Large intestine (tissue), 3 donors: Measurements from ENCODE around the gene RBMS3. TPM values are rescaled to one million over a fixed set of nuclear protein-coding genes. Genes with fewer than 3 reads are reported as not detected.
"Not testable (repeated sequence)": the region's sequence is repeated elsewhere in the genome, so short reads cannot be mapped to it uniquely, and the experiment has no call there.

ENCODE experiments used
- DNase-seq, 2 donors: peaks; one replicate each; pipeline versions ENCODE4 v3.0.0 to v3.0.0-alpha.2; 2013
- H3K27ac ChIP-seq: one replicate; pipeline ENCODE4 v1.5.1; 2013; ENCODE audit warnings: low read length
- H3K27me3 ChIP-seq: 2 replicates; pipeline ENCODE4 v1.6.1; 2013; ENCODE audit warnings: low read length; ENCODE audit not compliant: control insufficient read depth, insufficient read depth
- H3K36me3 ChIP-seq: 2 replicates; pipeline ENCODE4 v1.6.1; 2013; ENCODE audit warnings: low read length; ENCODE audit not compliant: control insufficient read depth, insufficient read depth
- H3K4me1 ChIP-seq: one replicate; pipeline ENCODE4 v1.6.1; 2013; ENCODE audit warnings: low read length; ENCODE audit not compliant: control insufficient read depth, insufficient read depth
- H3K4me3 ChIP-seq: one replicate; pipeline ENCODE4 v1.5.1; 2013; ENCODE audit warnings: low read length
- H3K9me3 ChIP-seq: one replicate; pipeline ENCODE4 v1.6.1; 2013; ENCODE audit warnings: mild to moderate bottlenecking, low read depth, low read length, moderate library complexity; ENCODE audit not compliant: control insufficient read depth
- WGBS: methylation state at CpG from one replicate; pipeline ENCODE4 v1.1.5; 2013; ENCODE audit warnings: low lambda C conversion rate; ENCODE audit not compliant: insufficient coverage; 5-methylcytosine and 5-hydroxymethylcytosine counted together
- polyA plus RNA-seq: library from polyadenylated mRNA; unstranded; fragments of 120-200 nt; gene quantifications from one replicate; pipeline ENCODE4 v1.2.1, GENCODE V29; 2013

Gene RBMS3
- polyA plus RNA-seq, 1 donor: 10.8 TPM

DNA sequence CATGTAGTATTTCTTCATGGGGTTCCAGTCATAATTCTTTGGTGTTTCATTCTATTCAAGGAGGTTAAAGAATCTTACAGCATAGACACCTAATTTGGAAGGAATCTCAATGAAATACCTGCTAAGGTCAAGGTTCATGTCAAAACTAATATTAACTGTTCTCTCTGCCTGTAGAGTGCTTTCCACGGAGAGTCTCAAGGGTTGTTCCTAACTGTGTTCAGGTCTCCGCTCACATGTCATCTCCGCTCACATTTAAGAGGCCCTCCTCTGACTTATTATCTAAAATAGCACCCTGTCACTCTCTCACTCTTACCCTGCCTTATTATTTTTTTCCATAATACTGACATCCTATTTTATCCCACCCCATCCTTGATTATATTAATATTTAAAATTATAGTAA is 239.9 kb downstream of the RBMS3 start:
- WGBS: 100% methylated on average over 1 of the region's 3 CpGs
- no peaks in the 10 kb centered on the region for H3K27me3 ChIP-seq
- H3K9me3 ChIP-seq: no peaks in the 10 kb centered on the region
- no peaks in the 10 kb centered on the region for H3K36me3 ChIP-seq
- no peak overlapping the region for H3K4me3 ChIP-seq
- no peak overlapping the region for H3K27ac ChIP-seq
- no peak for DNase-seq
- no peaks in the 10 kb centered on the region for H3K4me1 ChIP-seq

DNA sequence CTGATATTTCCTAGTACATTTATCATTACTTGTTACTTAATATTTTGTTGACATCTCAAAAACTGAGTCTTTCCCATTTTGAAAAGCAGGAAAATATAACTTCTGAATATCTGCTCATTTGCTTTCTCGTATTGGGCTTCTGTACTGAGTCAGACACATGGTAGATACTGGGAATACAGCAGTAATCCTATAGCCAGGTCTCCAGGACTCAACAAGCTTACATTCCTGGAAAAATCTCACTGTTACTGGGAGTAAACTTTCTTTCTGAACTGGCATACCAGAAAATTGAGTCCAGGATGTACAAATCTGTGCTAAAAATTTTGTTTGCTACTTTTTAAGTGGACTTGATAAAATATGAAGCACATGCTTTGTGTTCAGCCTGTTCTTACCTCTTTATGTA is 240.4 kb downstream of the RBMS3 start:
- Histone ChIP-seq H3K4me3 (no peak overlapping the region), H3K27ac (no peak overlapping the region), H3K9me3 (no peaks in the 10 kb centered on the region), H3K36me3 (no peaks in the 10 kb centered on the region), H3K27me3 (no peaks in the 10 kb centered on the region), H3K4me1 (no peaks in the 10 kb centered on the region)
- DNase-seq: no peak
- no CpG with 5 or more reads among the region's 1 CpG for WGBS

DNA sequence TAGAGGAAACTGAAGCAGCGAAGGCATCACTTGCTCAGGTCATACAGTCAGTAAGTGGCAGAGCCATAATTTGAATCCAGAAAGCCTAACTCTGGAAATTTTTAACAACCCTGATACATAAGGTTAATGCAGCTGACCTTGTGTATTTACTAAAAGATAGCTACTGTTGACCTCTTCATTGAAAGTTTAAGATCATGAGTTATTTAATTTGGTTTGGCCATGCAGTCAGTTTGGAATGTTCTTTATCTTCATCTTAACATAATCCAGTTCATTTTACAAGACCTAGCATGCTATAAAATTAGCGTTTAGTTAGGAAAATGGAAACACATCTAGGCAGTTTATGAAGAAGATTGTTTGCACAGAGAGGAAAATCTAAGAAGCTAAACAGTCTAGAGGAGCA is 240.9 kb downstream of the RBMS3 start:
- no peak overlapping the region for H3K4me3 ChIP-seq
- whole genome bisulfite sequencing: no CpG with 5 or more reads among the region's 2 CpGs
- no peaks in the 10 kb centered on the region for H3K27me3 ChIP-seq
- DNase-seq: no peak
- H3K36me3 ChIP-seq: no peaks in the 10 kb centered on the region
- no peaks in the 10 kb centered on the region for H3K9me3 ChIP-seq
- no peaks in the 10 kb centered on the region for H3K4me1 ChIP-seq
- H3K27ac ChIP-seq: no peak overlapping the region

DNA sequence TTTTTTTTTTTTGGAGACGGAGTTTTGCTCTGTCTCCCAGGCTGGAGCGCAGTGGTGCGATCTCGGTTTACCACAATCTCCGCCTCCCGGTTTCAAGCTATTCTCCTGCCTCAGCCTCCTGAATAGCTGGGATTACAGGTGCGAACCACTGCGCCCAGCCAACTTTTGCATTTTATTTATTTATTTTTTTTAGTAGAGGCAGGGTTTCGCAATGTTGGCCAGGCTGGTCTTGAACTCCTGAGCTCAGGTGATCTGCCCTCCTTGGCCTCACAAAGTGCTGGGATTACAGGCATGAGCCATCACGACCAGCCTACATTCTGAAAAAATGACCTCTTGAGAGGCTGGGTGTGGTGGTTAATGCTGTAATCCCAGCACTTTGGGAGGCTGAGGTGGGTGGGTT is 243.6 kb downstream of the RBMS3 start:
- no CpG with 5 or more reads among the region's 10 CpGs for WGBS

DNA sequence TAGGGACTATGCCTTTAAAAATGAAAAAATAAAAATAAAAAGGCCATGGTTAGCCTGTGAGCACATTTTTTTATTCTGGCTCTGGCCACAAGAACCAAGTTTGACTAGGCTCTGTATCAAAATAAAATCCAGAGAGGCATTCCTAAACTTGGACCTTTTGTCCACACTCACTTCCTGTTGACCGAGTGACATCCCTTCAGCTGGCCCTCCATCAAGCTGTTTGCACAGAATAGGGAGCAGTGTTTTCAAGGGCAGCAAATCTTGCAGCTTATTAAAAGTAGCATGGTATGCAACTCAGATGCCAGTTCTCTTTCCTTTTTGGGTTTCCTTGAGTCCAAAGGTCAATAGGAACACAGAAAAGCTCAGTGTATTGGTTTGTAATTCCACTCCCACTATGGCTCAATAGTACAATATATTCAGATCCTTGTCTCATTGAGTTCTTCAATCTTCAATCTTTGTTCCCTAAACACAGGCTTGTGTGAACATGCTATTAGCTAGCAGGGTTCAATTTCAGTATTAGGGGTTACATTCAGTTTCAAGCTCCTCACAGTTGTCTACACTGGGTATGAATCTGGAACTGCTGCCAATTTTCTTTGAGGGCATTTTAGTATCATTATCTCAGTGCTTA is 244.5 kb downstream of the RBMS3 start:
- no peak overlapping the region for H3K4me3 ChIP-seq
- peak in 1 of 2 donors; percentile 20 for DNase-seq
- no peaks in the 10 kb centered on the region for H3K9me3 ChIP-seq
- WGBS: no CpG with 5 or more reads among the region's 1 CpG
- H3K27me3 ChIP-seq: no peaks in the 10 kb centered on the region
- no peaks in the 10 kb centered on the region for H3K4me1 ChIP-seq
- H3K36me3 ChIP-seq: no peaks in the 10 kb centered on the region
- no peak overlapping the region for H3K27ac ChIP-seq

More for the DNA sequence above, 243.6 kb downstream of the RBMS3 start:
- H3K4me3 ChIP-seq, H3K9me3 ChIP-seq, H3K4me1 ChIP-seq, H3K27ac ChIP-seq, H3K27me3 ChIP-seq, DNase-seq, H3K36me3 ChIP-seq: not testable (repeated sequence)

DNA sequence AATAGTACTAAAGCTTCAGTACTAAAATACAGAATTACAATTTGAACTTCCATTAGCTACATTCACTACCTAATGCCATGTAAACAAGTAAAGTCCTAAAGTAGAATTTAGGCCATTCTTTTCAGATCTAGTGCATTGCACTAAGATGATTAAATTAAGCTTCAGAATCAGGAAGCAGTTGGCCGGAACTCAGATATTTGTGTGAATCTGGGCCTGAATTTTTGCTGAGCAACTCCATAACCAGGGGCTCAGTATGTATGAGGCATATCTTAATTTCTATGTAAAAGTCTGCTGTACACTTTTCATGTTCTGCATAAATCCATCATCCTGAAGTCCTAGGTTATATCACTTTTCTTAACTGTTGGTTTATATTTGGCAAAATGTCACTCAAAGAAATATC is 246.4 kb downstream of the RBMS3 start:
- H3K4me1 ChIP-seq: no peaks in the 10 kb centered on the region
- H3K27me3 ChIP-seq: no peaks in the 10 kb centered on the region
- no peak for DNase-seq
- H3K36me3 ChIP-seq: no peaks in the 10 kb centered on the region
- H3K27ac ChIP-seq: no peak overlapping the region
- no CpG with 5 or more reads among the region's 1 CpG for whole genome bisulfite sequencing
- H3K4me3 ChIP-seq: no peak overlapping the region
- H3K9me3 ChIP-seq: no peaks in the 10 kb centered on the region

DNA sequence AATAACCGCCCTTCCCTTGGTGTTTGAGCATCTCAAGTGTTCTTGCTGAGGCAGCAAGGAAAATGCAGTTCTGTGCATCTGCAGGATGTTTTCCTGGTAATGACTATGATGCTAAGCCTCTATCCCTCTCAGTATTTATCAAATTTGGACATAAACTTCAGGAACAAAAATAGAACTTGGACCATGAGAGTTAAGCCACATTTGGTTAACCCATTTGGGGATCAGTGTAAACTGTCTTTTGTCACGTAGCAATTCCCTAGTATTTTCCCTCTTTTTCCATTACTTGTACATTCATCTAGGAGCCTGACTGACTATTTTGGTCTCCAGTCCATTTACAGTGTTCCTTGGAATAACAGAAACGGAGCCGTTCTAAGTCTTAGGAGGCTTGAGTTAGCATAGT is 250.8 kb downstream of the RBMS3 start:
- H3K27me3 ChIP-seq: no peaks in the 10 kb centered on the region
- WGBS: no CpG with 5 or more reads among the region's 4 CpGs
- DNase-seq: peak in 1 of 2 donors; percentile 22
- H3K27ac ChIP-seq: no peak overlapping the region
- H3K4me3 ChIP-seq: no peak overlapping the region
- no peaks in the 10 kb centered on the region for H3K4me1 ChIP-seq
- no peaks in the 10 kb centered on the region for H3K36me3 ChIP-seq
- H3K9me3 ChIP-seq: no peaks in the 10 kb centered on the region

DNA sequence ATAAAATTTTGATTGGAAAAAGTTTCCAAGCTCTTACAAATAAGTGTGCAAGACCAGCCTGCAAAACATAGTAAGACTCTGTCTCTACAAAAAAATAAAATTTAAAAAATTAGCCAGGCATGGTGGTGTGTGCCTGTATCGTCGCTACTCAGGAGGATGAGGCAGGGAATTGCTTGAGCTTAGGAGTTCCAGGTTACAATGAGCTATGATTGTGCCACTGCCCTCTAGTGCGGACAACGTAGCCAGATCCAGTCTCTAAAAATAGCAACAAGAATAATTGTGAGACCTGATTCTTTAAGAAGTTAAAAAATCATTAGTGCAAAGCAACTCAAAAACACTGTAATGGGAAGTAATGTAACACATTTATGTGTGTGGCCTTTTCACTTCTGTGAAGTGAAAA is 251.6 kb downstream of the RBMS3 start:
- Histone ChIP-seq H3K4me3 (no peak overlapping the region), H3K4me1 (no peaks in the 10 kb centered on the region), H3K27ac (no peak overlapping the region), H3K36me3 (no peaks in the 10 kb centered on the region), H3K9me3 (no peaks in the 10 kb centered on the region), H3K27me3 (no peaks in the 10 kb centered on the region)
- no peak for DNase-seq
- WGBS: no CpG with 5 or more reads among the region's 4 CpGs

DNA sequence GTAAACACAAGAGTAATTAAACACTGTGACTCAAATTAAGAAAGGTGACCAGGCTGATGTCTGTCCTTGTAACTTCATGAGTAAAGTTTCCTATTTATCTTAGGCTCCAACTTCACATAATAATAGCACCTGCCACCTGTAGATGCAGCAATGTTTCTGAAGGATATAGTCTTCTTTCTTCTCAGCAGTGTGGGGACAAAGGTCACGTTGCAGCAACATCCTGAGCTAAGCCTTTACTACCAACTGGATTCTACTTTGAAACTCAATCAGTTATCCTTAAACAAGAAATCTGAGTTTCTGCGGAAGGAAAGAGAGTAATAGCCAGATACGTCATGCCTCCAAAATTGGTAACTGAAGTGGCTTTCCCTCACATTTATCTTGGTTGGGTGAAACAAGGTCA is 253.1 kb downstream of the RBMS3 start:
- H3K4me1 ChIP-seq: no peaks in the 10 kb centered on the region
- H3K27ac ChIP-seq: no peak overlapping the region
- 92% methylated on average over 2 of the region's 3 CpGs for WGBS
- no peak for DNase-seq
- H3K27me3 ChIP-seq: no peaks in the 10 kb centered on the region
- H3K4me3 ChIP-seq: no peak overlapping the region
- no peaks in the 10 kb centered on the region for H3K9me3 ChIP-seq
- H3K36me3 ChIP-seq: no peaks in the 10 kb centered on the region

DNA sequence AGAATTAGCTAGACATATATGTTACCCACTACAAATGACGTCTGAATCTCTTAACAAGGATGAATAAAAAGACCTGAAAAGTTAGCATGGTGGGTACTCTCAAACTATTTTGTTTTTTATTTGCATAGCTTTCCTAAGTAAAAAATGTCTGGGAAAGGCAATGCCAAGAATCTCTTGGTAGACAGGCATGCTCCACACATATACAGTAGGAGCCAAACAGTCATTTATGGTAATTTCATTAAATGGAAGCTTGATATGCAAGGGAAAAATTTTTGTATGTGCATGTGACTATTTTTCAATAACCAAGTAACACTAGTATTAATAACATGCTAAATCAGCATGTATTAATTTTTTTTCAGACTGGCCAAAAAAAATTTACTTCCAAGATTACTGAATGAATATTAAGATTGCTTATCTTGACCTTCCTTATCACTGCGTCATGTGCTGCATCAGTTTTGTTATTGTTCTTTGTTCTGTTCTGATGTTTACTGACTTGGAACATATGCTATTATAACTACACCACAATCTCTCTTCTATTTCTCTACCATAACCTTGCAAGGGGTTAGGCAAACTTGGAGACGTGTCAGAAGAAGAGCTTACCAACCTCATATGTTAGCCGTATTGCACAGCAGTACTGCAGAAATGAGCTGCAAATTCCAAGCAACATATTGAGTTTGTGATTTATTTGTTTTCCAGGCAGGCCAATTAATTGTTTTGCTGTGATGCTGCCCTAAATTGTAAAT is 255.3 kb downstream of the RBMS3 start:
- Histone ChIP-seq H3K36me3 (no peaks in the 10 kb centered on the region), H3K27ac (no peak overlapping the region), H3K4me3 (no peak overlapping the region), H3K9me3 (no peaks in the 10 kb centered on the region), H3K27me3 (no peaks in the 10 kb centered on the region), H3K4me1 (no peaks in the 10 kb centered on the region)
- DNase-seq: no peak
- WGBS: 80% methylated on average over 2 of the region's 4 CpGs
